Lower lobe of right lung (tissue), 2 donors: ENCODE measurements around the gene KIF13A. TPM values are rescaled to one million over a fixed set of nuclear protein-coding genes. Genes with fewer than 3 reads are reported as not detected.
"Not testable (repeated sequence)": the region's sequence is repeated elsewhere in the genome, so short reads cannot be mapped to it uniquely, and the experiment has no call there.

Experiments used
- ATAC-seq, 2 donors: fragments of 200-7000 bp; cut with Tn5 transposase; one replicate each; pipeline ENCODE4 v1.9.1; 2020 to 2022; ENCODE audit warnings: mild to moderate bottlenecking in 2 of 2, moderate library complexity in 2 of 2
- DNase-seq: peaks from one replicate; pipeline ENCODE4 v3.0.0-alpha.2; 2020
- H3K27ac ChIP-seq: fragments of 200-600 bp; one replicate; pipeline ENCODE4 v1.8.0; 2022
- H3K27me3 ChIP-seq: fragments of 200-600 bp; one replicate; pipeline ENCODE4 v1.8.0; 2022; ENCODE audit warnings: low read depth
- H3K36me3 ChIP-seq: fragments of 200-600 bp; one replicate; pipeline ENCODE4 v1.8.0; 2022; ENCODE audit warnings: mild to moderate bottlenecking
- H3K4me1 ChIP-seq: fragments of 200-600 bp; one replicate; pipeline ENCODE4 v1.8.0; 2022
- H3K4me3 ChIP-seq: fragments of 200-600 bp; one replicate; pipeline ENCODE4 v1.8.0; 2022; ENCODE audit warnings: mild to moderate bottlenecking
- H3K9me3 ChIP-seq: fragments of 200-600 bp; one replicate; pipeline ENCODE4 v1.8.0; 2022
- intact Hi-C: fragments of 100-400 bp; cut with DNase I; formaldehyde crosslinking; loops from one replicate; pipeline ENCODE4 v1.11.0; 2022
- total RNA-seq: library from RNA; stranded (reverse); fragmentation: NEBNext Ultra II Directional; extraction: Animal tissue kit (Norgen Biotek cat#: 25700); gene quantifications from one replicate; pipeline ENCODE4 v1.2.1, GENCODE V29; 2021
- TF ChIP-seq, protein P1 (sequence below): fragments of 200-600 bp; IDR thresholded peaks from one replicate; pipeline ENCODE4 v1.8.0; 2022; ENCODE audit warnings: antibody characterized with exemption, mild to moderate bottlenecking
- donor health status: DM: no; HTN: yes; CAD: no; lungs with severe emphysema.

Gene KIF13A
- total RNA-seq, 1 donor from 2014 or later = 55.2 TPM

GRCh38 chr6:17845598-17845997, 141.8 kb downstream of the KIF13A start:
- no peaks in the 10 kb centered on the region for H3K27me3 ChIP-seq
- no peak for DNase-seq
- TF ChIP-seq, protein P1, sequence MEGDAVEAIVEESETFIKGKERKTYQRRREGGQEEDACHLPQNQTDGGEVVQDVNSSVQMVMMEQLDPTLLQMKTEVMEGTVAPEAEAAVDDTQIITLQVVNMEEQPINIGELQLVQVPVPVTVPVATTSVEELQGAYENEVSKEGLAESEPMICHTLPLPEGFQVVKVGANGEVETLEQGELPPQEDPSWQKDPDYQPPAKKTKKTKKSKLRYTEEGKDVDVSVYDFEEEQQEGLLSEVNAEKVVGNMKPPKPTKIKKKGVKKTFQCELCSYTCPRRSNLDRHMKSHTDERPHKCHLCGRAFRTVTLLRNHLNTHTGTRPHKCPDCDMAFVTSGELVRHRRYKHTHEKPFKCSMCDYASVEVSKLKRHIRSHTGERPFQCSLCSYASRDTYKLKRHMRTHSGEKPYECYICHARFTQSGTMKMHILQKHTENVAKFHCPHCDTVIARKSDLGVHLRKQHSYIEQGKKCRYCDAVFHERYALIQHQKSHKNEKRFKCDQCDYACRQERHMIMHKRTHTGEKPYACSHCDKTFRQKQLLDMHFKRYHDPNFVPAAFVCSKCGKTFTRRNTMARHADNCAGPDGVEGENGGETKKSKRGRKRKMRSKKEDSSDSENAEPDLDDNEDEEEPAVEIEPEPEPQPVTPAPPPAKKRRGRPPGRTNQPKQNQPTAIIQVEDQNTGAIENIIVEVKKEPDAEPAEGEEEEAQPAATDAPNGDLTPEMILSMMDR = no peak
- intact Hi-C loops = loop anchor here (10.0 kb wide), 1 partner anchor 139 kb away; the partner anchor contains the start of gene KIF13A
- no peak overlapping the region for H3K27ac ChIP-seq
- H3K9me3 ChIP-seq = no peaks in the 10 kb centered on the region
- no peaks in the 10 kb centered on the region for H3K4me1 ChIP-seq
- no peak overlapping the region for H3K4me3 ChIP-seq
- ATAC-seq = peak in 1 of 2 donors; percentile 21
- H3K36me3 ChIP-seq = peaks cover 27% of the 10 kb centered on the region

DNA sequence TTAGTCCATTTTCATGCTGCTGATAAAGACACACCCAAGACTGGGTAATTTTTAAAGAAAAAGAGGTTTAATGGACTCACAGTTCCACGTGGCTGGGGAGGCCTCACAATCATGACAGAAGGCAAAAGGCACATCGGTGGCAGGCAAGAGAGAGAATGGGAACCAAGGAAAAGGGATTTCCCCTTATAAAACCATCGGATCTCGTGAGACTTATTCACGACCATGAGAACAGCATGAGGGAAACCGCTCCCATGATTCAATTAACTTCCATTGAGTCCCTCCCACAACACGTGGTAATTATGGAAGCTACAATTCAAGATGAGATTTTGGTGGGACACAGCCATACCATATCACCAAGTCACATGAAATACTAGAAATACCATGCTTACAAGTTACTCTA, 142.5 kb downstream of the KIF13A start:
- H3K4me1 ChIP-seq, ATAC-seq, H3K9me3 ChIP-seq, H3K27me3 ChIP-seq, H3K4me3 ChIP-seq, H3K27ac ChIP-seq, DNase-seq: not testable (repeated sequence)
- peaks cover 21% of the 10 kb centered on the region for H3K36me3 ChIP-seq
- intact Hi-C loops = loop anchor here (10.0 kb wide), 1 partner anchor 140 kb away; the partner anchor contains the start of gene KIF13A

GRCh38 chr6:17842934-17843821, 144.3 kb downstream of the KIF13A start:
- TF ChIP-seq, protein P1 = no peak
- Histone ChIP-seq H3K36me3 (peaks cover 9% of the 10 kb centered on the region), H3K27ac (no peak overlapping the region), H3K9me3 (no peaks in the 10 kb centered on the region), H3K27me3 (no peaks in the 10 kb centered on the region), H3K4me1 (no peaks in the 10 kb centered on the region), H3K4me3 (no peak overlapping the region)
- DNase-seq (no peak), ATAC-seq (no peak)
- intact Hi-C loops = loop anchor here (10.0 kb wide), 1 partner anchor 142 kb away; the partner anchor contains the start of gene KIF13A

GRCh38 chr6:17842014-17842776, 145.2 kb downstream of the KIF13A start:
- peaks cover 6% of the 10 kb centered on the region for H3K36me3 ChIP-seq
- DNase-seq = no peak
- no peak overlapping the region for H3K27ac ChIP-seq
- no peaks in the 10 kb centered on the region for H3K27me3 ChIP-seq
- ATAC-seq = no peak
- intact Hi-C loops = loop anchor here (10.0 kb wide), 1 partner anchor 143 kb away; the partner anchor contains the start of gene KIF13A
- TF ChIP-seq, protein P1 = no peak
- H3K9me3 ChIP-seq = no peaks in the 10 kb centered on the region
- no peak overlapping the region for H3K4me3 ChIP-seq
- no peaks in the 10 kb centered on the region for H3K4me1 ChIP-seq

- no peak for DNase-seq
- Histone ChIP-seq H3K9me3 (no peaks in the 10 kb centered on the region), H3K4me3 (no peak overlapping the region), H3K27me3 (no peaks in the 10 kb centered on the region), H3K4me1 (no peaks in the 10 kb centered on the region), H3K27ac (no peak overlapping the region), H3K36me3 (peaks cover 22% of the 10 kb centered on the region)
- no peak for ATAC-seq
- intact Hi-C loops = loop anchor here (10.0 kb wide), 1 partner anchor 145 kb away; the partner anchor contains the start of gene KIF13A
- TF ChIP-seq, protein P1 = no peak
These were observed 147.8 kb downstream of the KIF13A start for GRCh38 chr6:17839513-17840223.
